HG02943 (cell line): Measurements from ENCODE around the gene PLEKHN1.

Experiments used
- ATAC-seq: cut with Tn5 transposase; IDR thresholded peaks from one replicate; pipeline ENCODE4 v1.9.1; 2021; ENCODE audit warnings: mild to moderate bottlenecking, low read depth, moderate library complexity; ENCODE audit not compliant: unreplicated experiment

Gene PLEKHN1

GRCh38 chr1:1020415-1021009 is 54.2 kb downstream of the PLEKHN1 start:
- ATAC-seq, result peak; percentile 13

- ATAC-seq, result no peak
These were observed 55.0 kb downstream of the PLEKHN1 start for GRCh38 chr1:1021010-1021919.

GRCh38 chr1:1021920-1022259 is 55.6 kb downstream of the PLEKHN1 start:
- no peak for ATAC-seq

- no peak for ATAC-seq
These were observed 56.2 kb downstream of the PLEKHN1 start for GRCh38 chr1:1022302-1023009.

DNA sequence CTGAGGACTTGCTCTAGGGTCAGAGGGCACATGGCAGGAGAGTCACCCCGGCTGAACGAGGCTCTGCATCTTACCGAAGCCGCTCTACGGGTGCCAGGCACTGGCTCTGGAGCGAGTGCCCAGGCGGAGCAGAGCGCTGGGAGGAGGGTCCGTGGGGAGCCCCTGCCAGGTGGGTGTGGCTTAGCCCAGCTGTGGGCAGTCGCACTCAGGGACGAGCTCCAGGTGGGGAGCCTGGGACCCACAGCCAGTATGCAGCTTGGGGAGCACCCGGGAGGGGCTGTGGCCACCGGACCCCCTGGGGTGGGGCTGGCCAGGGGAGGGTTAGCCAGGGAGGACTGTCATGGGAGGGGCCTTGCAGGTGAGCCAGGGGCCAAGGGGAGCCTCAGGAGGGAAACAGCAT is 57.4 kb downstream of the PLEKHN1 start:
- no peak for ATAC-seq

- ATAC-seq, result no peak
These were observed 58.0 kb downstream of the PLEKHN1 start for GRCh38 chr1:1024149-1024770.

GRCh38 chr1:1024771-1025699 is 58.8 kb downstream of the PLEKHN1 start:
- no peak for ATAC-seq
